NCI-H1105 (cell line): ENCODE results near the gene COMTD1.
"Not testable (repeated sequence)": the region's sequence is repeated elsewhere in the genome, so short reads cannot be mapped to it uniquely, and the experiment has no call there.

Source experiments
- DNase-seq: peaks from one replicate; lab custom pipeline; 2025; lab: John Stamatoyannopoulos, UW

COMTD1 gene

DNA sequence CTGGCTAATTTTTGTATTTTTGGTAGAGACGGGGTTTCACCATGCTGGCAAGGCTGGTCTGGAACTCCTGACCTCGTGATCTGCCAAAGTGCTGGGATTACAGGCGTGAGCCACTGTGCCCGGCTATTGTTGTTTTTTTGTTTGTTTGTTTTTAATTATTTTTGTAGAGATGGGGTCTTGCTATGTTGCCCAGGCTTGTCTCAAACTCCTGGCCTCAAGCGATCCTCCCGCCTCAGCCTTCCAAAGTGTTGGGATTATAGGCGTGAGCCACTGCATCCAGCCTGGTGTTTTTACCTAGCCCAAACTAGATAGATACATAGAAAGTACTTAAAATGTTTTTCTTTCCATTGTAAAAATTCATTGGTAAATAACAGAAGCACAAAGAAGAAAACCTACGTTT is 14.3 kb downstream of the COMTD1 start:
- not testable (repeated sequence) for DNase-seq

DNA sequence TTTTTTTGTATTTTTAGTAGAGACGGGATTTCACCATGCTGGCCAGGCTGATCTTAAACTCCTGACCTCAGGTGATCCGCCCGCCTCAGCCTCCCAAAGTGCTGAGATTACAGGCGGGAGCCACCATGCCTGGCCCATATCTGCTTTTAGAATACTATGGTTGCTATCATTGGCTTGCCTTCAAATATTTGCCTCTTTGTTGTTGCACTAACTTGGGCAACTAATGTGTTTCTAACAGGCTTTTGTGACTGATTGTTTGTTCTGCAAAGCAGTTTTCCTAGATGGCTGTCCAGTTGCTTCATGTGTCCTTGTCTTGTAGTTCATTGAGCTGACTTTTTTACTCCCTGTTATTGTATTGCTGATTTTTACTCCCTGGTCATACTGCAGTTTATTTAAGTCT is 15.5 kb downstream of the COMTD1 start:
- DNase-seq, result no peak

DNA sequence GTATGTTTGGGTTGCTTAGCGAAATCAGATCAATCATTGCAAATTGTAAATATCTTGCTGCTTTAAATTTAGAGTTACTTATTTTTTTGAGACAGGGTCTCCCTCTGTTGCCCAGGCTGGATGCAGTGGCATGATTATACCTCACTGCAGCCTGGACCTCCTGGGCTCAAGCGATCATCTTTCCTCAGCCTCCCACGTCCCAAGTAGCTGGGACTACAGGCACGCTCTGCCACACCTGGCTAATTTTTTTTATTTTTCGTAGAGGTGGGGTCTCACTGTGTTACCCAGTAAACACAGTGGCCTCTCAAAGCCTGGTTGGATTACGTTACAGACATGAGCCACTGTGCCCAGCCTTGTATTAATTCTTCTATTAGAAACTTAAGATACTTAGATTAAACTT is 23.4 kb downstream of the COMTD1 start:
- no peak for DNase-seq

DNA sequence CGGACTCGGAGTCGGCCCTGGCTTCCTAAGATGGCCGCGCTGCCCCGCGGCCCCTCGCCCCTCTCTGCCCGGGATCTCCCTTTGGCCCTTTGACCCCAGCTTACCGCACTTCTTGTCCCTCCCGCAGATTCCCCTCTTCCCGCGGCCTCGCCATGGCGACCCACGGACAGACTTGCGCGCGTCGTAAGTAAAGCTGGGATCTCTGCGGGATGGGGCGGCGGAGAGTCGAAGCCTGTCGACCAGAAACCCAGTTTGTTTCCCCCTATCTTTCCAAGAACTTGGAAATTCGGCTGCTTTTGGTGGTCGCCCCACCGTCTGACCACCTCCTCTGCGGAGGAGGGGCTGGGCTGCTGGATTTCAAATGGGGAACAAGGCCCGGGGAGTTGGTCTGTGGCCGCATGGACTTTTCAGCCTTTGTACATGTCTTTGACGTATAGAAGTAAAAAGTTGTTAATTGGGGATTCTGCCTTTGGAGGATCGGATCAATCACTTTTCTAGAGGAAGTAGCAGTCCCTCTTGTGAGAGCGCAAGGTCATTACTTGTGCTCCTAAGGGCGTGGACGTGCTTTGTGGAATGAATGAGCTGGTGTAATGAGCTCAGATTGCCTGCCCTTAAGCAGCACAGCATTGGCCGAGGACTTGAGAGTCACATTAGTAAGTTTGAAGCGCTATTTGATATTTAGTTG is 24.6 kb downstream of the COMTD1 start:
- no peak for DNase-seq

- peak; percentile 74 for DNase-seq
Observed at GRCh38 chr10:75210282-75211006, 25.3 kb downstream of the COMTD1 start, which contains the start of gene VDAC2. Gene VDAC2 (plus strand): TSS chr10:75210796. CDS start chr10:75211159, 363 bp downstream.

DNA sequence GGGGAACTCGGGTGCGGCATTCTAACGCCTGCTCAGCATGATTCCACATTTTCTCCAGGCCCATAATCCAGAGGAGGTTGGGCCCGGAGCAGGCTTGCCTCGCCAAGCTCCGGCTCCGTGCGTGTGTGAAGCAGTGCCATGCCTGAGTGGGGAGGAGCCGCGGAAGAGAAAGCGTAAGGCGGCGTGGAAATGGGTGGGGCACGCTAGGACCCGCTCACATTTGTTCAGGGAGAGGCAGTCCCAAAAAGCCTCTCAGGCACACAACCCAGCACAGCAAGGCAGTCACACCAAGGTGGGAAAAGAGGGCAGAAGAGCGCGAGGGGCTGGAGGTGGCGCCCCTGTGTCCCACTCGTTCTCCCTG is 25.9 kb downstream of the COMTD1 start:
- DNase-seq, result no peak

GRCh38 chr10:75209086-75209920 is 26.5 kb downstream of the COMTD1 start:
- DNase-seq, result no peak

DNA sequence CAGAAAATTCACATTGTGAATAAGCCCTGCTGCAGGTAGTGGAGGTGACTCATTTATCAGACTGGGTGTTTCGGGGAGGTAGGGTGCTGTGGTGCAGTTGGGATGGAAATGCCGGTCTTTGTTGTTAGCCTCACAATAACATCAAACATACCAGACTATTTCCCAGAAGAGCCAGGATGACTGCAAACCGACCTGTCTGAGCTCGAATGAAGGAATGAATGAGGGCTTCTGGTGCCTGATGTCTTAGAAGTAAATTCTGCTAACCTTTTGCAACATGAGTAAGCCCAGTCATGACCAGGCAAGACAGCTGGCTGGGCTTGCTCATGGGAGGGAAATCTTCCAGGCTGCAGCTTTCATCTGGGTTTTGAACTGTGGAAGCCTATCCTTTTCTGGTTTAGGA is 27.6 kb downstream of the COMTD1 start:
- DNase-seq, result no peak

- no peak for DNase-seq
Observed at GRCh38 chr10:75207857-75208144, 28.0 kb downstream of the COMTD1 start.

- no peak for DNase-seq
Observed at GRCh38 chr10:75207079-75207856, 28.5 kb downstream of the COMTD1 start.

DNA sequence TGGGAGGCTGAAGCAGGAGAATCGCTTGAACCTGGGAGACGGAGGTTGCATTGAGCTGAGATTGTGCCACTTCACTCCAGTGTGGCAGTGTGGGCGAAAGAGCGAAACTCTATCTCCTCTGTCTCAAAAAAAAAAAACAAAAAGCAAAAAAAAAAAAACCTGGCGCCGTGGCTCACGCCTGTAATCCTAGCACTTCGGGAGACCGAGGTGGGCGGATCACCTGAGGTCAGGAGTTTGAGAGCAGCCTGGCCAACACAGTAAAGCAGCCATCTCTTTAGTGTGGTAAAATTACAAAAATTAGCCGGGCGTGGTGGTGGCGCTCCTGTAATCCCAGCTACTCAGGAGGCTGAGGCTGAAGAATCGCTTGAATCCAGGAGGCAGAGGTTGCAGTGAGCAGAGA is 29.1 kb downstream of the COMTD1 start:
- DNase-seq, result not testable (repeated sequence)

GRCh38 chr10:75205908-75206307 is 29.8 kb downstream of the COMTD1 start:
- DNase-seq, result no peak

DNA sequence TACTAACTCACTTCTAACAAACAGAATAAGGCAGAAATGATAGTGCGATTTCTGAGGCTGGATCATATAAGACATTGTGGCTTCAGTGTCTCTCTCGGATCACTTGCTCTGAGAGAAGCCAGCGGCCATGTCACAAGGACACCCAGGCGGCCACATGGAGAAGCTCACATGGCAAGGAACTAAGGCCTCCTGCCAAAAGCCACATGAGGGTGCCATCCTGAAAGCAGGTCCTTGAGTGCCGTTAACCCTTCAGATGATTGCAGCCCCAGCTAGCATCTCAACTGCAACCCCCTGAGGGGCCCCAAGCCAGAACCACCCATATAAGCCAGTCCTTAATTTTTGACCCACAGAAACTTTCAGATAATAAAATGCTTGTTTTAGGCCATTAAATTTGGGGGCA is 32.0 kb downstream of the COMTD1 start:
- no peak for DNase-seq

- not testable (repeated sequence) for DNase-seq
Observed at GRCh38 chr10:75203046-75203620, 32.6 kb downstream of the COMTD1 start.

DNA sequence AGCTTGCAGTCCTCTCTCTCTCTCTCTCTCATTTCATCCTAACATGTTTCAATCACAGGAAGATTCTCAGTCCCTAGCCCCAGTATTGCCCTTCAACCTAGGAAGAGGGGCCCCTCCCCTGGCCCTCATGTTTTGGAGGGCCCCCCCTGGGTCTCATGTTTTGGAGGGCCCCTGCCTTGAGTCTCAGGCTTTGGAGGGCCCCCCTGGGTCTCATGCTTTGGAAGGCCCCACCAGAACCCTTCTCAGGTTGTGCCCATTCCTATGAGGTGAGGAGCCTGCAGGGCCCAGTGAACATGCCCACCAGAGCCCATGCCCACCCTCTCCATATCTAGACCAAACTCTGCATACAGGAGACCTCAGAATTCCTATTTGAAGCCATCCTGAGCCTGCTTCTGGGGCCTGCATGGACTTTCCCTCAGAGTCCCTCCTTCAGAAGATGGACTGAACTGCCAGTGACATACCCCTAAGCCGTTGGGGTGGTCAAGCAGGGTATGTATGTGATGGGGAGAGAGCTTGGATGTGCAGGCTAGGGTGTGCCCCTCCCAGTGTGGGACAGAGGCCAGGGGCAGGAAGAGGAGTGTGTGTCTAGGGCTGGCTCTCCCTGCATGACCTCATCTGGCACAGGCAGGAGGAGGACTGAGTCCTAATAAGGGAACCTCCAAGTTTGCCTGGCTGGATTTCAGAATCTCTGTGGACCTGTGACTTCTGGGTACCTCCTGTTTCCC is 33.3 kb downstream of the COMTD1 start:
- no peak for DNase-seq

- no peak for DNase-seq
Observed at GRCh38 chr10:75201793-75202307, 33.9 kb downstream of the COMTD1 start.

DNA sequence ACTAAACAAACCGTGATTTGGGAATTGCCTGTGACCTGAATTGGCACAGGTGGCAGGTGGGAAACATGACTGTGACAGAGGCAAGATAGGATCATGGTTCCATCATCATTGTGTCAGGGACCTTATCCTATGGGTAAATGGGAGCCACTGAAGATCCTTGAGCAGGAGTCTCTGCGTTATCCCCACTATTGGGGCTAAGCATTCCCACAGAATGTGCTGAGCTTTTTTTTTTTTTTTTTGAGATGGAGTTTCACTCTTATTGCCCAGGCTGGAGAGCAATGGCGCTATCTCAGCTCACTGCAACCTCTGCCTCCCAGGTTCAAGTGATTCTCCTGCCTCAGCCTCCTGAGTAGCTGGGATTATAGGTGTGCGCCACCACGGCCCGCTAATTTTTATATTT is 35.8 kb downstream of the COMTD1 start:
- not testable (repeated sequence) for DNase-seq

DNA sequence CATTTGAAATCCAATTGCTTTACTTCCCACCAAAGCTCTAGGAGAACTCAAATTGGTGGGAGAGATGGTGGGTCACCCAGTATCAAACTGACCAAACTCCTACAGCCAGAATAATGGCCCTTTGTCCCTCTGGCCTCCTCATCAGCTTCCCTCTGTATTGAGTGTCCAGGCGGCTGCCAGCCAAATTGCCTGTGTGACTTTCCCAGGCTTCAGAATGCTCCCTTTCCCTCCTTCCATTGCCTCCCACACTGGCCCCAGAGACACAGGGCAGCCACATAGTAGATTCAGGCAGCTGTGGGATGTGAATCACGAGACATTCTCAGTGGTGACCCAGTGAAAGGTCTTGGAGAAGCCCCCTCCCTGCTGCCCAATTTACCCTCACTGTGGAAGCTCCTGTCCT is 37.9 kb downstream of the COMTD1 start:
- DNase-seq, result no peak

DNA sequence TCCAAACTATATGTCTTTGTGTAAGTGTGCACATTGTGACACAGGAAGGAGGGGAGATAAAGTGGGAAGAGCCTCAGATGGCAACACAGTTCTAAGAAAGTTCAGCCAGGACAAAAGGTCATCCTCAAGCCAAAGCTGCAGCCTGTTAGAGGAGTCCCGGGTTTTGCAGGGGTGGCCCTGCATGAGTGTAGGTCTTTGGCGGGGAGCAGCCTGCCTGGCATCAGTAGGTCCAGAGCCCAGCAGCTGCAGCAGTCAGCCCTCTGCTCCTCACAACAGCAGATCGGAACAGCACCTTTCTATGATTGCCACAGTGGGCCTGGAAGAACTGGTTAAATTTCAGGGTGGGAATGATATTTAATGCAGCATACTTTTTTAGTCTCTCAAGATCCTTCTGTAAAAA is 38.7 kb downstream of the COMTD1 start:
- no peak for DNase-seq

DNA sequence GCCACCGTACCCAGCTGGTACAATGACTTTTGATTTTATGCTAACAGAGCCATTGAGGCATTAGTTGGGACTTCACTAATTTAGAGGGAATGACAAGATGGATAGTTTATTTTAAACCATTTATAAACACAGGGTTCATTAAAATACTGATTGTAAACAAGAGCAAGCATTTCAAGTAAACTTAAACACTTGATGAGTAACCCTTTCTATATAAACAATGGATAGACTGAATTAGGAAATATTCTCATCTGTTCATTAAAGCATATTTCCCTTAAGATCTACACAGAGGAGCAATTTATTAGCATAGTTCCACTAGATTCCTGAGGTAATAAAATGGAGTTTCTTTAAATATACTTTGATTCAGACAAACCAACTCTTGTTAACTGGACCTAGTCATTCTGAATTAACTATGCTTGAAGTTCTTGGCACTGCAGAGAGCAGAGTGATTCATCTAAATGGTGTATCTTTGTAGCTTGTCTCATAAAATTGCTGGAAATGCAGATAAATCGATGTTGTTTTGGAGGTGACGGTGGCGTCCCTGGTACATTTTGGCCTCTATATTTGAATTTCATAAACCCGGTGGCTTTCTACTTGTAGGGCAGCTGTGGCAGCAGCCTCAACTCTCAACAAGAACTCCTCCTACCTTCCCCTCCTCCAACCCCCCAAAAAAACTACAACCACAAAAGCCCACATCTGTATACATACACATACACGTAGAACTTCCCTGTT is 40.6 kb downstream of the COMTD1 start:
- no peak for DNase-seq
